ENCODE data around the gene KIAA0232. TPM values are rescaled to one million over a fixed set of nuclear protein-coding genes. Genes with fewer than 3 reads are reported as not detected.

Gene KIAA0232, protein sequence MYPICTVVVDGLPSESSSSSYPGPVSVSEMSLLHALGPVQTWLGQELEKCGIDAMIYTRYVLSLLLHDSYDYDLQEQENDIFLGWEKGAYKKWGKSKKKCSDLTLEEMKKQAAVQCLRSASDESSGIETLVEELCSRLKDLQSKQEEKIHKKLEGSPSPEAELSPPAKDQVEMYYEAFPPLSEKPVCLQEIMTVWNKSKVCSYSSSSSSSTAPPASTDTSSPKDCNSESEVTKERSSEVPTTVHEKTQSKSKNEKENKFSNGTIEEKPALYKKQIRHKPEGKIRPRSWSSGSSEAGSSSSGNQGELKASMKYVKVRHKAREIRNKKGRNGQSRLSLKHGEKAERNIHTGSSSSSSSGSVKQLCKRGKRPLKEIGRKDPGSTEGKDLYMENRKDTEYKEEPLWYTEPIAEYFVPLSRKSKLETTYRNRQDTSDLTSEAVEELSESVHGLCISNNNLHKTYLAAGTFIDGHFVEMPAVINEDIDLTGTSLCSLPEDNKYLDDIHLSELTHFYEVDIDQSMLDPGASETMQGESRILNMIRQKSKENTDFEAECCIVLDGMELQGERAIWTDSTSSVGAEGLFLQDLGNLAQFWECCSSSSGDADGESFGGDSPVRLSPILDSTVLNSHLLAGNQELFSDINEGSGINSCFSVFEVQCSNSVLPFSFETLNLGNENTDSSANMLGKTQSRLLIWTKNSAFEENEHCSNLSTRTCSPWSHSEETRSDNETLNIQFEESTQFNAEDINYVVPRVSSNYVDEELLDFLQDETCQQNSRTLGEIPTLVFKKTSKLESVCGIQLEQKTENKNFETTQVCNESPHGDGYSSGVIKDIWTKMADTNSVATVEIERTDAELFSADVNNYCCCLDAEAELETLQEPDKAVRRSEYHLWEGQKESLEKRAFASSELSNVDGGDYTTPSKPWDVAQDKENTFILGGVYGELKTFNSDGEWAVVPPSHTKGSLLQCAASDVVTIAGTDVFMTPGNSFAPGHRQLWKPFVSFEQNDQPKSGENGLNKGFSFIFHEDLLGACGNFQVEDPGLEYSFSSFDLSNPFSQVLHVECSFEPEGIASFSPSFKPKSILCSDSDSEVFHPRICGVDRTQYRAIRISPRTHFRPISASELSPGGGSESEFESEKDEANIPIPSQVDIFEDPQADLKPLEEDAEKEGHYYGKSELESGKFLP (N-terminal part only)
- 11.8 and 13.7 TPM in 2 replicates for total RNA-seq

DNA sequence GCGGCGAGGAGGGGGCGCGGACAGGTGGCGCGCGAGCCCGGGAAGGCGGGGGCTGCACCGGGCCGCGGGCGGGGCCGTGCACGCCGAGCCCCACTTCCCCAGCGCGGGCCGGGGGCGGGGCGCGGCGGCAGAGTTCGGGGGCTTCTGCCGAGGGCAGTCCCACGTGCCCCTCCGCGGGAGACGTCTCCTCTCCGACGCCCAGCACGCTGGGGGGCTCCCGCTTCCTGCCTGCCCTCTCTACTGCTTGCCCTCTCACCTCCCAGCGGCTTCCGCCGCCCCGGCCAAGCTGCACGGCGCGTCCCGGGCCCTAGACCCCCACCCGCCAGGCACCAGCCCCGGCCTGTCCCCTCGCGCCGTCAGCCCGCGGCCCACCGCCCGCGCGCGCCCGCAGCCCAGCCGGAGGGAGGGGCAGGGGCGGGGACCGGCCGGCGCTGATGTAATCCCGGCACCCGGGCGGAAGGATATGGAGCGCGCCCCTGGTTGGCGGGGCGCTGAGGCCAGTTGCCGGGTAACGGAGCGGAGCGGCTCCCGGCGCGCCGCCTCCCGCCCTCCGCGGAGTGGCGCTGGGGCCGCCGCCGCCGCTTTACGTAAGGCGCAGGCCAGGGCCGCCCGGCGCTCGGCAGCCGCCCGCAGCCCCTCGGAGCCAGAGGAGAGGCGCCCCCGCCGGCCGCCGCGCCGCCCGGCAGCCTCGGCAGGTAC, at the start of gene KIAA0232:
Gene KIAA0232 (plus strand): TSS at position 581 of the 699 bp plus-strand sequence. CDS start 41,727 bp downstream, outside the sequence.

DNA sequence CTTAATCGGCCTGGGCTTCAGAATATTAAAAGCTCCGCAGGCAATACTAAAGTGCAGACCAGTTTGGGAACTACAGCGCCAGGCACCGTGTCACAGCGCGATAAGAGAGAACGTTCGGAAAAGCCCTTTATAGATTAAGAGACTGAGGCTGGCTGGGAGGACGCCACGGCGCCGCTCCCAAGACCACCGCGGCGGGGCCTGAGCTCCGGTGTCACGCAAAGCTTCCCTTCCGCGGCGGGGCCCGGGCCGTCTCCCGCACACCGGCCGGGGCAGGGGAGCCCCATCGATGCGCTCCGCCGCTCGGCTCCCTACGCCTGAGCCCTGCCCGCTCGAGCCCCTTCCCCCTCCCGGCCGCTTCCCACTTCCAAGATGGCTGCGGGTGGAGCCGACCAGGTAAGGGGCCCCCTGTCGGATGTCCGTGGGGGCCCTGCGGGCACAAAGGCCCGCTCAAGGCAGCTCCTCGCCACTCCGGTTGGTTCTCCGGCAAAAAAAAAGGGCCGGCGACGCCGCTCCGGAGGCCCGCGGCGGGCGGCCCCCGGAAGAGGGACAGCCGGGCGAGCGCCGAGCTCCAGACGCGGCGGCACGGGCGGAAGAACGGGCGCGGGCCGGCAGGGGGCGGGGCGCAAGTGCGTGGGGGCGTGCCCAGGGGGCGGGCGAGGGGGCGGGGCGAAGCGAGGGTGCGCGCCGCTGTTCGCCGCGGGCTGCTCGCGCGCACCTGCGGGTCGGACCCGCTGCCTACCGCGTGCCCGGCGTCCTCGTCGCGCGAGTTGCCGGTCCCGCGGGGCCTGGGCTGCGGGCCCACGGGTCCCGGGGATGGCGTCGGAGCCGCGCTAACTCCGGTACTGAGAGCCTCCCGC, 126.8 kb downstream of the KIAA0232 start, which contains the start of gene TBC1D14:
Gene TBC1D14 (plus strand): TSS at position 714 of the 857 bp plus-strand sequence. CDS start 13,564 bp downstream, outside the sequence.

Other genes with a start within 250 kb of the KIAA0232 start
- 15.9 and 20.6 TPM in 2 replicates for gene MAN2B2, start 207.5 kb upstream of the KIAA0232 start, total RNA-seq
- 129 and 167 TPM in 2 replicates for gene MRFAP1, start 142.0 kb upstream of the KIAA0232 start, total RNA-seq
- 0.32 and 1.4 TPM in 2 replicates for gene S100P, start 88.8 kb upstream of the KIAA0232 start, total RNA-seq
- 60.7 and 68.1 TPM in 2 replicates for gene MRFAP1L1, start 72.9 kb upstream of the KIAA0232 start, total RNA-seq
- 15.6 TPM in 2 replicates for gene BLOC1S4, start 66.6 kb upstream of the KIAA0232 start, total RNA-seq
- gene TBC1D14, start 127.1 kb downstream of the KIAA0232 start, total RNA-seq: 37.0 and 37.8 TPM in 2 replicates